Fibroblast of the aortic adventitia (primary cell): ENCODE measurements around the gene PRKAG3. TPM values are rescaled to one million over a fixed set of nuclear protein-coding genes. Genes with fewer than 3 reads are reported as not detected.

Experiments
- DNase-seq: peaks from one replicate; pipeline ENCODE4 v3.0.0-alpha.2; 2010; ENCODE audit warnings: low read depth
- H3K4me3 ChIP-seq: 2 replicates; pipeline ENCODE4 v1.5.1; 2011; ENCODE audit warnings: low read depth, mild to moderate bottlenecking, control low read depth, low read length, moderate library complexity
- CTCF ChIP-seq: IDR thresholded peaks from 2 replicates; pipeline ENCODE4 v1.5.1; 2011; ENCODE audit warnings: mild to moderate bottlenecking, low read length, control low read depth, inconsistent platforms; ENCODE audit not compliant: insufficient read depth
- total RNA-seq: library from RNA; depleted of rRNA; stranded (reverse); fragments of >200 nt; gene quantifications from 2 replicates; pipeline ENCODE4 v1.2.3, GENCODE V29; 2012; ENCODE audit warnings: low replicate concordance

The PRKAG3 gene
- total RNA-seq, 1 donor = 0.18 TPM

GRCh38 chr2:218815649-218816048 lies 16.0 kb downstream of the PRKAG3 start:
- no peak for TF ChIP-seq CTCF
- H3K4me3 ChIP-seq = no peak overlapping the region
- DNase-seq = no peak

GRCh38 chr2:218815244-218815637 lies 16.4 kb downstream of the PRKAG3 start:
- H3K4me3 ChIP-seq = no peak overlapping the region
- DNase-seq = no peak
- TF ChIP-seq CTCF = no peak

GRCh38 chr2:218814540-218815243 lies 16.9 kb downstream of the PRKAG3 start:
- TF ChIP-seq CTCF = no peak
- H3K4me3 ChIP-seq = no peak overlapping the region

GRCh38 chr2:218813771-218814460 lies 17.7 kb downstream of the PRKAG3 start:
- TF ChIP-seq CTCF = no peak
- H3K4me3 ChIP-seq = no peak overlapping the region
- no peak for DNase-seq

More at GRCh38 chr2:218814540-218815243, 16.9 kb downstream of the PRKAG3 start:
- DNase-seq = no peak

- no peak for DNase-seq
- H3K4me3 ChIP-seq = no peak overlapping the region
- TF ChIP-seq CTCF = no peak
Measured at GRCh38 chr2:218812861-218813260, 18.7 kb downstream of the PRKAG3 start.

- H3K4me3 ChIP-seq = no peak overlapping the region
- no peak for DNase-seq
- no peak for TF ChIP-seq CTCF
Measured at GRCh38 chr2:218812096-218812815, 19.3 kb downstream of the PRKAG3 start.
